ENCODE measurements around the gene ATF4.

The ATF4 gene

DNA sequence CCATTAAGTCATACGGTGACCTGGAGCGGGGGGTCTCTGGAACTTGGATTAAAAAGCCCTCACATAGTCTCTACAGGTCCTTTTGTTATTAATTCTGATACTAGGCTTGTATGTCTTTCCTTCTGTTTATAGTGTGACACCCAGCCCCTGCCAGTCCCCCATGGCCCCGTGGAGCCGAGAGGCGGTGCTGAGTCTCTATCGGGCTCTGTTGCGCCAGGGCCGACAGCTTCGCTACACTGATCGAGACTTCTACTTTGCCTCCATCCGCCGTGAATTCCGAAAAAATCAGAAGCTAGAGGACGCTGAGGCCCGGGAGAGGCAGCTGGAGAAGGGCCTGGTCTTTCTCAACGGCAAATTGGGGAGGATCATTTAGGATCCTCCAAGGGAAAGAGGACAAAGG is 16.3 kb upstream of the ATF4 start:
- no peak for TF ChIP-seq POLR2AphosphoS5 (IDR thresholded peaks at IDR 0.05; ENCODE audit: low read depth, low read length)
- TF ChIP-seq SIN3A (IDR thresholded peaks at IDR 0.05; ENCODE audit: borderline replicate concordance, insufficient read depth, low read length): no peak

GRCh38 chr22:39508393-39508792 is 12.0 kb upstream of the ATF4 start:
- TF ChIP-seq POLR2AphosphoS5 (IDR thresholded peaks at IDR 0.05; ENCODE audit: low read depth, low read length) (no peak), SIN3A (IDR thresholded peaks at IDR 0.05; ENCODE audit: borderline replicate concordance, insufficient read depth, low read length) (no peak), TAF1 (IDR thresholded peaks at IDR 0.05; ENCODE audit: borderline replicate concordance, insufficient read depth, low read length) (no peak)

DNA sequence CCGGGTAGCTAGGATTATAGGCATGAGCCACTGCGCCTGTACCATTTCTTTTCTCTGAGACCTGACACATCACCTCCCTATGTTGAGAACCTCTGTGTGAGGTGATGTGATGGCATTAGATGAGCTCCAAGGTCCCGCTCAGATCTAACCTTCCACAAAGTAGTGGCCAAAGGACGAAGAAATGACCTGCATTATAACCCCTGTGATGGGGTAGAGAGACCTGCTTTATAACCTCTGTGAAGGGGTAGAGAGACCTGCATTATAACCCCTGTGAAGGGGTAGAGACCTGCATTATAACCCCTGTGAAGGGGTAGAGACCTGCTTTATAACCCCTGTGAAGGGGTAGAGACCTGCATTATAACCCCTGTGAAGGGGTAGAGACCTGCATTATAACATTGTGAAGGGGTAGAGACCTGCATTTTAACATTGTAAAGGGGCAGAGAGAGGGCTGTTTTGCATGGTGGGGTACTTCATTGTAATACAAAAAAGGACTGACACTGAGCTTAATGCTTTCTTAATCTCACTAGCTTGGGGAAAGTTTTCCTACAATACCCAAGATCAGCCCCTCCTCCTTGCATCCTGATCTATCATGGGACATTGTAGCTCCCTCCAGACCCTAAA is 9.7 kb upstream of the ATF4 start:
- TF ChIP-seq FOXP2 (optimal IDR thresholded peaks at IDR 0.05; ENCODE audit: borderline replicate concordance, extremely low read depth, extremely low read length, insufficient read depth) (no peak), TAF1 (IDR thresholded peaks at IDR 0.05; ENCODE audit: borderline replicate concordance, insufficient read depth, low read length) (no peak), SIN3A (IDR thresholded peaks at IDR 0.05; ENCODE audit: borderline replicate concordance, insufficient read depth, low read length) (no peak), REST (IDR thresholded peaks at IDR 0.05; ENCODE audit: insufficient read depth in 1 of 2, low read depth in 2 of 2, low read length in 2 of 2) (no peak), POLR2AphosphoS5 (IDR thresholded peaks at IDR 0.05; ENCODE audit: low read depth, low read length) (no peak)

- TF ChIP-seq SIN3A (IDR thresholded peaks at IDR 0.05; ENCODE audit: borderline replicate concordance, insufficient read depth, low read length) (no peak), FOXP2 (optimal IDR thresholded peaks at IDR 0.05; ENCODE audit: borderline replicate concordance, extremely low read depth, extremely low read length, insufficient read depth) (no peak), TAF1 (IDR thresholded peaks at IDR 0.05; ENCODE audit: borderline replicate concordance, insufficient read depth, low read length) (no peak), REST (IDR thresholded peaks at IDR 0.05; ENCODE audit: insufficient read depth in 1 of 2, low read depth in 2 of 2, low read length in 2 of 2) (no peak), POLR2AphosphoS5 (IDR thresholded peaks at IDR 0.05; ENCODE audit: low read depth, low read length) (no peak)
Measured at GRCh38 chr22:39511226-39511625, 9.1 kb upstream of the ATF4 start.

GRCh38 chr22:39512026-39512425 is 8.3 kb upstream of the ATF4 start:
- no peak for TF ChIP-seq FOXP2 (optimal IDR thresholded peaks at IDR 0.05; ENCODE audit: borderline replicate concordance, extremely low read depth, extremely low read length, insufficient read depth)
- TF ChIP-seq TAF1 (IDR thresholded peaks at IDR 0.05; ENCODE audit: borderline replicate concordance, insufficient read depth, low read length): no peak
- TF ChIP-seq POLR2AphosphoS5 (IDR thresholded peaks at IDR 0.05; ENCODE audit: low read depth, low read length): no peak
- TF ChIP-seq SIN3A (IDR thresholded peaks at IDR 0.05; ENCODE audit: borderline replicate concordance, insufficient read depth, low read length): no peak
- TF ChIP-seq REST (IDR thresholded peaks at IDR 0.05; ENCODE audit: insufficient read depth in 1 of 2, low read depth in 2 of 2, low read length in 2 of 2): no peak

DNA sequence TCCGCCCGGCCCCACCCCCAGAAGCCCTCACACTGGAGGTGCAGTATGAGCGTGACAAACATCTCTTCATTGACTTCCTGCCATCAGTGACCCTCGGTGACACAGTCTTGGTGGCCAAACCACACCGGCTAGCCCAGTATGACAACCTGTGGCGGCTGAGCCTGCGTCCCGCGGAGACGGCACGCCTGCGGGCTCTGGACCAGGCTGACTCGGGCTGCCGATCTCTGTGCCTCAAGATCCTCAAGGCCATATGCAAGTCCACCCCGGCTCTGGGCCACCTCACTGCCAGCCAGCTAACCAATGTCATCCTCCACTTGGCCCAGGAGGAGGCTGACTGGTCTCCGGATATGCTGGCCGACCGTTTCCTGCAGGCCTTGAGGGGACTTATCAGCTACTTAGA is 6.6 kb upstream of the ATF4 start:
- TF ChIP-seq FOXP2 (optimal IDR thresholded peaks at IDR 0.05; ENCODE audit: borderline replicate concordance, extremely low read depth, extremely low read length, insufficient read depth) (no peak), TAF1 (IDR thresholded peaks at IDR 0.05; ENCODE audit: borderline replicate concordance, insufficient read depth, low read length) (no peak), REST (IDR thresholded peaks at IDR 0.05; ENCODE audit: insufficient read depth in 1 of 2, low read depth in 2 of 2, low read length in 2 of 2) (no peak), POLR2AphosphoS5 (IDR thresholded peaks at IDR 0.05; ENCODE audit: low read depth, low read length) (no peak), SIN3A (IDR thresholded peaks at IDR 0.05; ENCODE audit: borderline replicate concordance, insufficient read depth, low read length) (no peak)
